GM19023 (cell line): ENCODE measurements around the gene SPEF2.

Experiments
- ATAC-seq: cut with Tn5 transposase; IDR thresholded peaks from one replicate; pipeline ENCODE4 v1.9.1; 2021; ENCODE audit warnings: mild to moderate bottlenecking, moderate library complexity; ENCODE audit not compliant: unreplicated experiment

The SPEF2 gene, protein sequence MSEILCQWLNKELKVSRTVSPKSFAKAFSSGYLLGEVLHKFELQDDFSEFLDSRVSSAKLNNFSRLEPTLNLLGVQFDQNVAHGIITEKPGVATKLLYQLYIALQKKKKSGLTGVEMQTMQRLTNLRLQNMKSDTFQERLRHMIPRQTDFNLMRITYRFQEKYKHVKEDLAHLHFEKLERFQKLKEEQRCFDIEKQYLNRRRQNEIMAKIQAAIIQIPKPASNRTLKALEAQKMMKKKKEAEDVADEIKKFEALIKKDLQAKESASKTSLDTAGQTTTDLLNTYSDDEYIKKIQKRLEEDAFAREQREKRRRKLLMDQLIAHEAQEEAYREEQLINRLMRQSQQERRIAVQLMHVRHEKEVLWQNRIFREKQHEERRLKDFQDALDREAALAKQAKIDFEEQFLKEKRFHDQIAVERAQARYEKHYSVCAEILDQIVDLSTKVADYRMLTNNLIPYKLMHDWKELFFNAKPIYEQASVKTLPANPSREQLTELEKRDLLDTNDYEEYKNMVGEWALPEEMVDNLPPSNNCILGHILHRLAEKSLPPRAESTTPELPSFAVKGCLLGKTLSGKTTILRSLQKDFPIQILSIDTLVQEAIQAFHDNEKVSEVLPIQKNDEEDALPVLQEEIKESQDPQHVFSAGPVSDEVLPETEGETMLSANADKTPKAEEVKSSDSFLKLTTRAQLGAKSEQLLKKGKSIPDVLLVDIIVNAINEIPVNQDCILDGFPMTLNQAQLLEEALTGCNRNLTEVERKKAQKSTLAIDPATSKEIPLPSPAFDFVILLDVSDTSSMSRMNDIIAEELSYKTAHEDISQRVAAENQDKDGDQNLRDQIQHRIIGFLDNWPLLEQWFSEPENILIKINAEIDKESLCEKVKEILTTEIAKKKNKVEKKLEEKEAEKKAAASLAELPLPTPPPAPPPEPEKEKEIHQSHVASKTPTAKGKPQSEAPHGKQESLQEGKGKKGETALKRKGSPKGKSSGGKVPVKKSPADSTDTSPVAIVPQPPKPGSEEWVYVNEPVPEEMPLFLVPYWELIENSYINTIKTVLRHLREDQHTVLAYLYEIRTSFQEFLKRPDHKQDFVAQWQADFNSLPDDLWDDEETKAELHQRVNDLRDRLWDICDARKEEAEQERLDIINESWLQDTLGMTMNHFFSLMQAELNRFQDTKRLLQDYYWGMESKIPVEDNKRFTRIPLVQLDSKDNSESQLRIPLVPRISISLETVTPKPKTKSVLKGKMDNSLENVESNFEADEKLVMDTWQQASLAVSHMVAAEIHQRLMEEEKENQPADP (N-terminal part only)

DNA sequence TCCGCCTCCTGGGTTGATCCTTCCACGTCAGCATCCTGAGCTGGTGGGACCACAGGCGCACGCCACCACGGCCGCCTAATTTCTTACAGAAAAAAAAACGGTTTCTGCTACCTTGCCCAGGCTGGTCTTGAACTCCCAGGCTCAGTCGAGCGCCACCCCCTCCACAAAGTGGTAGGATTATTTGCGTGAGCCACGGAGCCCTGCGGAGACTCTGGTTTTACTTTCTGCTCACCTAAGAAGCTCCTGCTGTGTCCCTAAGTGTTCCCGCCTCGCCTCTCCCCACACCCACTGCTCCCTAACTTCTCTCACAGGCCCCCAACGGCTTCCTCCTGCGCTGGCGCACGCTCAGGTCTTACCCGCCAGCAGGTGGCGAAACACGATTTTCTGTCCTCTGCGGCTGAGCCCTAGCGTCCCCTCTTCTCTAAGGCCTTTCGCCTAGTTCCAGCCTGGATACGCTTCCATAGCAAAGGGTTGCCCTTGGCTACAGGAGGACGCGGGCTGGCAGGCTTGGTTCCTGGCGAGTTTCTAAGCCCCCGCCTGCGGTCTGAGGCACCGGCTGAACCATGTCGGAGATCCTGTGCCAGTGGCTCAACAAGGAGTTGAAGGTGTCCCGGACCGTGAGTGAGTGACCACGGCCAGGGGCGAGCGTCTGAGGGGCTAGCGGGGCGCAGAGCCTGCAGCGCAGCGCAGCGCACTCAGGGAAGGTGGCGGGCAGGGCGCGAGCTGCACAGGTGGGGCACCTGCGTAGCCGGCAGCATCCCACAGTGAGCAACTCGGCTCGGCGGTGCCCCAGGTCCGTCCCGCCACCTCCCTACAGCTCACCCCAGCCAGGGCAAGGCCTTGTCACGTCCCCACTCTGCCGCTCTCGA, at the start of gene SPEF2:
TSS of gene SPEF2 (plus strand) at position 429 of the 869 bp plus-strand sequence. CDS start at position 564, 135 bp downstream.
- peak; percentile 88 for ATAC-seq

- no peak for ATAC-seq
Observed at GRCh38 chr5:35575578-35575977, 42.1 kb upstream of the SPEF2 start.

DNA sequence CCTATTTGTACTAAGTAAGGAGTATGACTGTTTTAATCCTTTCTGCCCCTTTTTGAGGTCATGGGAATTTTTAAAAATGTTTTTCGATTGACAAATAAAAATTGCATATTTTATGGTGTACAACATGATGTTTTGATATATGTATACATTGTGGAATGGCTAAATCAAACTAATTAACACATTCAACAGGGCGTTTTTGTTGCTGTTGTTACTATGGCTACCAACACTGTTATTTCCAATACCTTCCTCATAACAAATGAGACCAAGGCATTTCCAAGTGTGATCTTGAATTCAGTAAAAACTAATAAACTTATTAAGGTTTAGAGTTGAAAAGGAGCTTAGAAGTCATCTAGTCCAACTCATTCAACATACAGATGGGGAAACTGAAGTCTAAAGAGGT, 30.2 kb upstream of the SPEF2 start:
- ATAC-seq: no peak

DNA sequence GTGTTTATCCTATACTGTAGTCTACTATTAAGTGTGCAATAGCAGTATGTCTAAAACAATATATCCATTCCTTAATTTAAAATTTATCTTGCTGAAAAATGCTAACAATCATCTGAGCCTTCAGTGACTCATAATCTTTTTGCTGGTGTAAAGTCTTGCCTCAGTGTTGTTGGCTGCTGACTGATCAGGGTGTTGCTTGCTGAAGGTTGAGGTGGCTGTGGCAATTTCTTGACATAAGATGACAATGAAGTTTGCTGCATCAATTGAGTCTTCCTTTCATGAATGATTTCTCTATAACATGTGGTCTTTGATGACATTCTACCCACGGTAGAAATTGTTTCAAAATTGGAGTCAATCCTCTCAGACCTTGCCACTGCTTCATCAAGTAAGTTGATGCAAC, 24.3 kb upstream of the SPEF2 start:
- no peak for ATAC-seq

- no peak for ATAC-seq
Observed at GRCh38 chr5:35598707-35599370, 18.8 kb upstream of the SPEF2 start.

DNA sequence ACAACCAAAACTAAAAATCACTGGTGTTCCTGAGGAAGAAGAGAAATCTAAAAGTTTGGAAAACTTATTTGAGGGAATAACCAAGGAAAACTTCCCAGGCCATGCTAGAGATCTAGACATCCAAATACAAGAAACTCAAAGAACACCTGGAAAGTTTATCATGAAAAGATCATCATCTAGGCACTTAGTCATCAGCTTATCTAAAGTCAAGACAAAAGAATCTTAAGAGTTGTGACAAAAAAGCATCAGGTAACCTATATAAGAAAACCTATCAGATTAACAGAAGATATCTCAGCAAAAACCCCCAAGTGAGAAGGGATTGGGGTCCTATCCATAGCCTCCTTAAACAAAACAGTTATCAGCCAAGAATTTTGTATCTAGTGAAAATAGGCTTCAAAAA, 17.1 kb upstream of the SPEF2 start:
- no peak for ATAC-seq

DNA sequence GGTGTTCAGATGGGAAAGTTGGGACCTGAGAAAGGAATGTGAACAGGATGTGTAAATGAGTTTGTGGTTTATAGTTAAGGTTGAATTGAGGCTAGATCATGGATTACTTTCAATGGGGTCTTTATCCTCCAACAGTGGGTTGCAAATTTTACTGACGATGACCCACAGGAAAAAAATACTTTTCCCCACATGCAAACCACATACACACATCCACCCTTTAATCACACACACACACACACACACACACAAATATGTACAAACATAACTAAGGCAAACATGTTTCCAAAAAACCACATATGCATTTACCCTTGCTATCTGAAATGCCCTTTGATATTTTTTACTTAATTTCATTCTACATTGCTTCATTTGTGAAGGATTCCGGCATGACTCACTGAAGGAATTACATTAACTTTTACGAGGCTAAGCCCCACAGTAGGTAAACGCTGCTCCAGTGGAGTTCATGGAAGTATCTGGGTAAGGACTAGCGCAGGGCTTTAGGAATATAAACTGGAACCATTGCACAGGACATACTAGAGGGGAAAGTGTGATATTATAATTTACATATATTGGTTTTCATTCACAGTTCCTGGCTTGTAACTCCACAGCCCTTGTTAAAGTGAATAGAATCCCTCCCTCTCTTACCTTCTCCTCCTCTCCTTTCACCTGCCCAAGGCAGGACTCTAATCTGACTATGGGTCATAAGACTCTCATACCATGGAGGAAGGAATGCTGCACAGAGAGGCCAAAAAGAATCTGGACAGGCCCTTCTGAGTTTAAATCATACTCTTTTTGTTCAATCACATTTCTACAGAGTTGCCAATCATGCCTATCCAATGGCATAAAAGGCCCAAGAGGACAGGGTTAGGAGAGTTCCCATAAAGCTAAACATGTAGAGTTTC, 8.5 kb upstream of the SPEF2 start:
- no peak for ATAC-seq

- ATAC-seq: no peak
Observed at GRCh38 chr5:35617060-35617434, 616 bp upstream of the SPEF2 start.

GRCh38 chr5:35618304-35618636, 607 bp downstream of the SPEF2 start:
- no peak for ATAC-seq

GRCh38 chr5:35618781-35619180, 1.1 kb downstream of the SPEF2 start:
- ATAC-seq: no peak

- ATAC-seq: no peak
Observed at GRCh38 chr5:35622974-35623373, 5.3 kb downstream of the SPEF2 start.

GRCh38 chr5:35623991-35624390, 6.3 kb downstream of the SPEF2 start:
- ATAC-seq: no peak

- ATAC-seq: no peak
Observed at GRCh38 chr5:35626108-35626507, 8.4 kb downstream of the SPEF2 start.

GRCh38 chr5:35626553-35626952, 8.9 kb downstream of the SPEF2 start:
- ATAC-seq: no peak

DNA sequence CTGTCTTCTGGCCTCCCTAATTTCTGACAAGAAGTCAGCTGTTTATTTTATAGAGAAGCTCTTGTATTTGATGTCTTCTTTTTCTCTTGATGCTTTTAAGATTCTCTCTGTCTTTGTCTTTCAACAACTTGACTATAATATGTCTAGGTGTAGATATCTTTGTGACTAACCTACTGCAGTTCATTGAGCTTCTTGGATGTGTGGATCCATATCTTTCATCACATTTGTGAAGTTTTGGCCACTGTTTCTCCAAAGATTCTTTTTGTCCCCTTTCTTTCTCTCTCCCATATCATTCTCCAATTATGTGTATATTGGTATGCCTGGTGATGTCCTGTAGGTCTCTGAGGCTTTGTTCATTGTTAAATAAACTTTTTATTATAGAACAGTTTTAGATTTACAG, 16.7 kb downstream of the SPEF2 start:
- ATAC-seq: no peak

- ATAC-seq: no peak
Observed at GRCh38 chr5:35640623-35641022, 23.0 kb downstream of the SPEF2 start.

DNA sequence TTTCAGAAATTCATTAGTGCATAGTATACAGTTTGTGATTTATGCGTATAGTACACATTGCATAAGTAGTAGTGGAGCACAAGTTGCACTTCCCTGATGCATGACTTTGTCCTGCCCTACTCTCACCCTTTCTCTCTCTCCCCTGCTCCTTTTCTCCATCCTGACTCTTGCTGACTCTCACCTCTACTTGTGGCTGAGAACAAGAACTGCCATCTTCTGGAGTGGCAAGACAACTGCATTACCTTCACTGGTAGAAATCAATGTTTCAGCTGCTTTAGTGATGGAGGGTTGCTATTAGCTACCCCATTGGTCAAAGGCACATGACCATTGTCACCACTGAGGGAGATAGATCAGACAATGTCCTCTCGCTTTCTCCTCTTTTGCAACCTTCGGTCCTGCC, 26.9 kb downstream of the SPEF2 start:
- ATAC-seq: no peak

GRCh38 chr5:35647128-35647527, 29.5 kb downstream of the SPEF2 start:
- no peak for ATAC-seq

DNA sequence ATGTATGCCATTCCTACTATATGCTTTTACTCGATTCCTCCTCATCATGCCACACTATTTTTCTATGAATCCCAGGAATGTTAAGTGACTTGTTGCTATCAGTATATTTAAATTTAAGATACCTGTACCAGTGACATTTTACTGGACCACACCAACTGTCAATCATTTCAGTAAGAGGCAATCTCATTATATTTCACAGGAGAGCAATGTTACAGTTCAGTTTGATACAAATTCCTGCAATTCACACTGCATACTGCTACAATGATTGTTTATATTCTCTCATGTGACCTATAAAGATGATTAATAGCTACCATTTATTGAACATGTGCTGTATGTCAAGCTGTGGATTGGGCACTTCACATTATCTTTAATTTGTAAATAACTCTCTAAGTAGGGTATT, 30.0 kb downstream of the SPEF2 start:
- ATAC-seq: no peak
